ENCODE measurements around the gene FAM53B.

GRCh38 chr10:124717041-124717757 lies 27.0 kb downstream of the FAM53B start:
- TF ChIP-seq CTCF (tag by site-specific recombination; IDR thresholded peaks at IDR 0.05) (no peak), TCF7L2 (IDR thresholded peaks at IDR 0.05; ENCODE audit: borderline replicate concordance, low read depth, low read length) (no peak), TSHZ1 (tag by site-specific recombination; IDR thresholded peaks at IDR 0.05; ENCODE audit: borderline replicate concordance) (no peak), HOXA7 (CRISPR knock-in tag; IDR thresholded peaks at IDR 0.05; ENCODE audit: borderline replicate concordance) (no peak)
